GM18873 (cell line): ENCODE data around the gene CCDC30.

Experiments
- ATAC-seq: cut with Tn5 transposase; IDR thresholded peaks from one replicate; pipeline ENCODE4 v1.9.1; 2021; ENCODE audit warnings: mild to moderate bottlenecking, moderate library complexity, moderate number of reproducible peaks; ENCODE audit not compliant: unreplicated experiment, low FRiP score

CCDC30 gene

DNA sequence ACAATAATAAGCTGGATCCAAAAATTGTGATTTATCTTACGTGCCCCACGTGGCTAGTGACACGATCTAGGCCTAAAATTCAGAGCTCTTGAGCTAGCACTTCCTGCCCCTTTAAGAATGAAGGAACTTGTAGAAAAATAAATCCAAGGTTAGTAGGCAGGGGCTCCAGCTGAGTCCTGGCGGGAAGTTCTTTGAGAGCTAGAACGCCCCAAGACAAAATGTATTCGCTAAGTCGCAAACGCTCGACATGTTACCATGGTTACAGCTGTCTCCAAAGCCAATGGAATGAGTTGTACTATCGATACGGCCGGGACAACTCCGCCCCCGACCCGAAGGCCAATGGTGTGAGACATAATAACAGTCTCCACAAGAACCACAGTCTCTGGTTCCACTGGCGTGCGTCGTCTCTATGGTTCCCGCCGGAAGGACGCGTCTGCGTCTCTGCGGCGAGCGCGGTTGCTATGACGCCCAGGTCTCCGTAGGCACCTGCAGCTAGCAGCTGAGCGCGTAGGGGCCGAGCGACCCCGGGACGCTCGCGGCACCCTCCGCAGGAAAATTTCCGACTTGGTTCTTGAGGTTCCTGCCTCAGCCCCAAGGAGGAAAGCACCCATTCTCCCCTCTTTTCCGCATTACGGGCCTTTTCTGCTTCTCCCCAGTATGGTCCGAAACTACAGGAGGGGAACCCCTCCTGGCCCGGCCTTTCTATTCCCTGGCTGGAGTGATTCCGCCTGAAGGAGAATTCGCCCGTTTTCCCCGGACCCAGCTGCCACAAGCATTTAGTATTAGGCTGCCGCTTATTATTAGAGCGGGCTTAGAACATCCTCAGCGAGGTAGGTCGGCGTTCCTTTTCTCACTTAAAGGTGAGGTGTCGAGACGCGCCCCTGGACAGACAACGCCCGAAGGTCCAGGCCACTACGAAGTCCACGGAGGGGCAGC, at the start of gene CCDC30:
Gene CCDC30, plus strand, starts transcription at position 459 of the 936 bp plus-strand sequence. CDS start 17,266 bp downstream, outside the sequence.
- ATAC-seq, result peak; percentile 98

DNA sequence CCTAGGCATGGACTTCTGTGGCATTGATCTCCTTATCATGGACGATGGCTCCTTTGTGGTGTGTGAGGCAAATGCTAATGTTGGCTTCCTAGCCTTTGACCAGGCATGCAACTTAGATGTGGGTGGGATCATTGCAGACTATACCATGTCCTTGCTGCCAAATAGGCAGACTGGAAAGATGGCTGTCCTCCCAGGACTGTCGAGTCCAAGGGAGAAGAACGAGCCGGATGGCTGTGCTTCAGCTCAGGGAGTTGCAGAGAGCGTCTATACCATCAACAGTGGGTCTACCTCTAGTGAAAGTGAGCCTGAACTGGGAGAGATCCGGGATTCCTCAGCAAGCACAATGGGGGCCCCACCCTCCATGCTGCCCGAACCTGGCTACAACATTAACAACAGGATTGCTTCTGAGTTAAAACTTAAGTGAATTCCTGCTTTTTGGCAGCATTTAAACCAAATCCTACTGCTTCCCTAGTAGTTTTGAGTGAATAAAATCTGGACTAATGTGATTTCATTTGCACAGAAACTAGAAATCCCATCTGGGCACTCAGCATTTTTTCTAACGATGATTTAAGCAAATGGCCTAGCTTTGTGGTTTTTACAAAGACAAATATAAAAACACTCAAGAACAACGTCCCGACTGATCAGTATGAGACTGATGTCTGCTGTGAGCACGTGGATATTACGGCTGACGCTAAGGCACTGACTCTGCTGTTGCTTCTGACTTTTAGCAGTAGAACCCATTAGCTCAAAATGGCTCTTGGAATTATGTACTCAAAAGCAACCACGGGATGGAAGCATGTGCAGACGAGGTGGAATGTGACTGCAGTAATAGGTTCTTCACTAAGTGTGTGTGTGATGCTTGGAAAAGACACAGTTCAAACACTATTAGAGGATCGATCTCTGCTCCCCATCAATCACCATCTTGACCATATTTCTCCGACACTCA, 48.3 kb upstream of the CCDC30 start:
- ATAC-seq, result no peak

- ATAC-seq, result no peak
Measured at GRCh38 chr1:42417166-42417565, 45.9 kb upstream of the CCDC30 start.

DNA sequence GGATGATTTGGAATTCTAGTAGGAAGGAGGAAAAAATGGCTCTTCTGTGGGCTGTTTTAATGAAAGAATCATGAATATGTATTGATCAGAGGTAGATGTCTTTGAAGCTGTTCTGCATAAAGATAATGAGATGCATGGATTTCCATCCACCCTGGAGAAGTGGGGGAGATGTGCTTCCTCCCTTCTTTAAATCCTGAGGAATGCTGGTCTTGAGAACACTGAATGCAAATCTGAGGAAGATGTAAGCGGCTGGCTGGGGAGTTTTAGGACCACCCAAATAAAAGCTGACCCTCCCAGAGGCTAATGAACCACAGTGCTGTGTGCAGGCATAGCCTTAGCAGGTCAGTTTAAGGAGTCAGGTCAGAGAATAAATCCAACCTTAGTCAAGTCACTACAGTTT, 44.6 kb upstream of the CCDC30 start:
- no peak for ATAC-seq

GRCh38 chr1:42419126-42419821, 43.8 kb upstream of the CCDC30 start:
- no peak for ATAC-seq

GRCh38 chr1:42420121-42420520, 43.0 kb upstream of the CCDC30 start:
- ATAC-seq, result no peak

GRCh38 chr1:42420911-42421585, 42.0 kb upstream of the CCDC30 start:
- ATAC-seq, result no peak

- ATAC-seq, result no peak
Measured at GRCh38 chr1:42422737-42423136, 40.3 kb upstream of the CCDC30 start.

DNA sequence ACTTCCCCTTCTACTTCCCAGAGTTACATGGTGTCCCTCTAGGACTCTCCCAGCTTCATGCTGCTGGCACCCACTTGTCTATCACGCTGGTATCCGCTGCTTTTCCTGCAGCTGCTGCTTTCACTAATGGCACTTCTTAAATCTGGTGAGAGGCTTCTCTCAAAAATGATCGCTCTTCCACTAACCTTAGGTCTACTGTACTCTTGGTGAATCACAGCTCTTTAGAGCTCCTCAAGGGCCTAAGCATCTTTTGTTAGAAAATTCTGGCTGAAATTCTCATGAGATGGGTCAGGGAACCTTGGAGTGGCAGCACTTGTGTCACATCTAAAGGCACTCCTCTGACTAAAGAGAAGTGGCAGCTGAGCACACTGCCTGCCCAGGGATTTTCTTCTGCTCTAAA, 39.4 kb upstream of the CCDC30 start:
- ATAC-seq, result no peak

DNA sequence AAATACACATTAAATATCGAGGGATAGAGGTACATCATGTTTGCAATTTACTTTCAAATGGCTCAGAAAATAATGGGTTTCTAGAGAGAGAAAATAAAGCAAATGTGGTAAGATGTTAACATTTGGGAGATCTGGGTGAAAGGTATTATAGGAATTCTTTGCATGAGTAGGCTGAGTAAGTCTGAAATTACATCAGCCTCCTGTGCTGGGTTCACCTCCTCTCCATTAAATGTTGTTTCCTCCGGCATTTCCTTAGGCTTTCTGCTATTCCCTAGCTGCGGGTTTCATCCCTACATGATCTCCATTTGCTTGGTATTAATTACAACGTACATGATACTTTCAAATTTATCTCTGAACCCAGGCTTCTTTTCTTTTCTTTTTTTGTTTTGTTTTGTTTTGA, 38.9 kb upstream of the CCDC30 start:
- ATAC-seq, result no peak

DNA sequence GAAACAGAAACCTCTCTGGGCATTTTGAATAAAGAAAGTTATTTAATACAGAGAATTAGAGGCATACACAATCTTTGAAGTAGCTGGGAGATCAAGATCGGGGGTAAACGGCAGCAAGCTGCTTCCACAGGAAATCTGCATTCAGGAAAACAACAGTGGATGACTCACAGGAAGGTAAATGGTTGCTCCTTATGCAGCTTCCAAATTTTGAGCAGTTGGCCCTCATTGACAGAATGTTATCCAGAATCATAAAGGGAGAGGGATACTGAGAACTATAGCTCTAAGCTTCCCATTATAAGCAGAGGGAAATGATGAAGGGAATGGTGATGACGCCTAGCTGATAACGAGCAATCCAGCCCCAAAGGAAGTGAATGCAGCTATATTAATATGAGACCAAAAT, 35.8 kb upstream of the CCDC30 start:
- no peak for ATAC-seq

- ATAC-seq, result no peak
Measured at GRCh38 chr1:42429603-42430002, 33.5 kb upstream of the CCDC30 start.

DNA sequence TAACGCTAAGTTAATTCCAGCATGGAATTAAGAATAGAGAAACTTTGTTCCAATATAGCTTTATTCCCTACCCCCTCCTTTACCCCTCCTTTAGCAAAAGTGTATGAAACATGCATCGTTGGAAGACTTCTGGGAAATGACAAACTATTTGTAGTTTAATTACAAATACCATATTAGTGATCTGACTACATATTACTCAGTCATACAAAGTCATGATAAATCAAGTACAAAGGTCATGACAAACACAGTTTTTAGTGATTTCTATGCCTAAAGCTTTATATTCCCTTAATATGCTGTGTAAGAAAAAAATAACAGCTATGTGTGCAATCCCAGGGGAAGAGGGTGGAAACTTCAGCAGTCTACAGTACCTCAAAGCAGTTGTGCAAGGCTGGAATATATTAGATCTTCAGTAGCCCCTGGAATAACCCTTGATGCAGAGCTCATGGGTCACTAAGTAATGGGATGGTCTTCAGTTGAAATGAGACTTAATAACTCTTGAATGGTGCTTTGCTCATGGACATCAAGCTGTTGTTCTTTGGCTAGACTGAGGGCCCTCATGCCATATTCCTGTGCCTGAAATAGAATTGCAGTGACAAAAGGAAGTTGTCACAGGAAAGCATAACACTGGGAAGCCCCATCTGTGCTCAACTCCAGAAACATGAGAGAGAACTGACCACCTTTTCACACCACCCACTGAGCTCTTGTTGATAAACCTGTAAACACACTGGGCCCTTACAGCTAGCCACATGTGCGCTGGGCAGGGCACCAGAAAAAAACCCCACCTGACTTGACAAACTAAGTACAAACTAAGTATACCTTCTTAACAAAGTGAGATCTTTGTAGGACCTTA, 32.6 kb upstream of the CCDC30 start:
- no peak for ATAC-seq

GRCh38 chr1:42431514-42431913, 31.6 kb upstream of the CCDC30 start:
- no peak for ATAC-seq

GRCh38 chr1:42432714-42433113, 30.4 kb upstream of the CCDC30 start:
- no peak for ATAC-seq

GRCh38 chr1:42433369-42433768, 29.7 kb upstream of the CCDC30 start:
- ATAC-seq, result no peak

DNA sequence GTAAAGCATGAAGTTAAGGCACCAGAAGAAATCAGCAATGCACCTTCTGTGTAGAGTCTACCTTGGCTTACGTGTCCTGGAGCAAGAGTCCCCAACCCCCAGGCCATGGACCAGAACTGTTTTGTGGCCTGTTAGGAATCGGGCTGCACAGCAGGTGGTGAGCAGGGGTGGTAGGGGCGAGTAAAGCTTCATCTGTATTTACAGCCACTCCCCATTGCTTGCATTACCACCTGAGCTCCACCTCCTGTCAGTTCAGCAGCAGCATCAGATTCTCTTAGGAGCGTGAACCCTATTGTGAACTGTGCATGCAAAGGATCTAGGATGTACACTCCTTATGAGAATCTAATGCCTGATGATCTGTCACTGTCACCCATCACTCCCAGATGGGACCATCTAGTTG, 28.7 kb upstream of the CCDC30 start:
- no peak for ATAC-seq

GRCh38 chr1:42439940-42440339, 23.1 kb upstream of the CCDC30 start:
- no peak for ATAC-seq

GRCh38 chr1:42442662-42443061, 20.4 kb upstream of the CCDC30 start:
- no peak for ATAC-seq
